ENCODE measurements around the gene MAN2B1. TPM values are rescaled to one million over a fixed set of nuclear protein-coding genes. Genes with fewer than 3 reads are reported as not detected.

Gene MAN2B1
- total and polyA plus RNA-seq, 2 of the 13 experiments (the other 11 are each of a cell fraction or from before 2014, with no cell fraction given): 23.6 to 23.8 TPM

- TF ChIP-seq NFAT5 (CRISPR knock-in tag; IDR thresholded peaks at IDR 0.05) (no peak), ZNF558 (CRISPR knock-in tag; IDR thresholded peaks at IDR 0.05; ENCODE audit: borderline replicate concordance) (no peak), ZNF34 (CRISPR knock-in tag; IDR thresholded peaks at IDR 0.05; ENCODE audit: borderline replicate concordance) (0 out of 2 replicates have a peak, but pooled peaks have one; percentile 77), ZNF556 (CRISPR knock-in tag; IDR thresholded peaks at IDR 0.05; ENCODE audit: borderline replicate concordance) (0 out of 2 replicates have a peak, but pooled peaks have one; percentile 66), KLF12 (CRISPR knock-in tag; IDR thresholded peaks at IDR 0.05; ENCODE audit: borderline replicate concordance) (no peak), ARNTL (CRISPR knock-in tag; IDR thresholded peaks at IDR 0.05) (peak; percentile 60; the same call in 1 of the 2 replicates), ZNF275 (CRISPR knock-in tag; IDR thresholded peaks at IDR 0.05; ENCODE audit: borderline replicate concordance) (peak; percentile 71; the same call in 1 of the 2 replicates), FIP1L1 (IDR thresholded peaks at IDR 0.05; ENCODE audit: borderline replicate concordance, insufficient read depth, low read depth, low read length) (no peak), REL (CRISPR knock-in tag; conservative IDR thresholded peaks at IDR 0.05) (no peak), LRRFIP1 (CRISPR knock-in tag; conservative IDR thresholded peaks at IDR 0.05) (no peak), ZBTB39 (CRISPR knock-in tag; IDR thresholded peaks at IDR 0.05) (no peak), ZNF841 (CRISPR knock-in tag; IDR thresholded peaks at IDR 0.05; ENCODE audit: borderline replicate concordance) (no peak), KMT2B (CRISPR knock-in tag; IDR thresholded peaks at IDR 0.05) (peak; percentile 95), CREB3 (CRISPR knock-in tag; IDR thresholded peaks at IDR 0.05) (no peak), ZNF850 (CRISPR knock-in tag; conservative IDR thresholded peaks at IDR 0.05) (no peak)
Measured at GRCh38 chr19:12610540-12611360, 55.8 kb downstream of the MAN2B1 start, which contains the start of the genes ZNF490 and ZNF791 (continued).

Data from HepG2 (cell line).